GM13977 (cell line): Measurements from ENCODE around the gene VGLL4.

Experiments
- DNase-seq: peaks from one replicate; pipeline ENCODE4 v3.0.0; 2012; ENCODE audit warnings: low spot score
- CTCF ChIP-seq: IDR thresholded peaks from 2 replicates; pipeline ENCODE4 v1.5.1; 2012; ENCODE audit warnings: mild to moderate bottlenecking, control low read depth; ENCODE audit not compliant: insufficient read depth; ENCODE audit errors: extremely low read depth, missing control alignments
- in situ Hi-C: fragments of 300-500 bp; cut with MboI; formaldehyde crosslinking; loops from one replicate; pipeline ENCODE4 v1.12.0; 2022; ENCODE audit warnings: low sequenced_read_pairs, low pct_unique_long_range_greater_than_20kb, mixed read lengths, inconsistent platforms; ENCODE audit not compliant: unreplicated experiment

Gene VGLL4

DNA sequence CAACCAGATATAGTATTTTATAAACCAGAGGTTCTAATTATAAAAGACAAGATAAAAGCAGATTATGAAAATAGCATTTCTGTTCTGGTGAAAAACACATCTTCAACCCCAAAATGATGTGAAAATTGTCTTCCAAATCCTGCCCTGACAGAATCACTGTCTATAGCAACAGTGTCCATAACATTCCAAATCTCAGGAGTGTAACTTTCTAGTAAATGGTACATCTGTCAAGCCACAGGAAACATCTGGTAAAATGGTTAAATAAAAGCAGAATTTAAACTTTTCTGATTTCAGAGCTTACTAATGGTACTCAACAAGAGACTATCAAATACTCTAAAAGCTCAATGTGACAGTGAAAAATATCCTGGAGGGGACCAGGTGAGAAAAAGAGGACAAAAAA, 60.5 kb downstream of the VGLL4 start:
- in situ Hi-C loops, result no loop called here
- no peak for TF ChIP-seq CTCF
- no peak for DNase-seq

- in situ Hi-C loops, result no loop called here
- no peak for TF ChIP-seq CTCF
- peak; percentile 31 for DNase-seq
Observed at GRCh38 chr3:11582191-11582968, 61.3 kb downstream of the VGLL4 start.

DNA sequence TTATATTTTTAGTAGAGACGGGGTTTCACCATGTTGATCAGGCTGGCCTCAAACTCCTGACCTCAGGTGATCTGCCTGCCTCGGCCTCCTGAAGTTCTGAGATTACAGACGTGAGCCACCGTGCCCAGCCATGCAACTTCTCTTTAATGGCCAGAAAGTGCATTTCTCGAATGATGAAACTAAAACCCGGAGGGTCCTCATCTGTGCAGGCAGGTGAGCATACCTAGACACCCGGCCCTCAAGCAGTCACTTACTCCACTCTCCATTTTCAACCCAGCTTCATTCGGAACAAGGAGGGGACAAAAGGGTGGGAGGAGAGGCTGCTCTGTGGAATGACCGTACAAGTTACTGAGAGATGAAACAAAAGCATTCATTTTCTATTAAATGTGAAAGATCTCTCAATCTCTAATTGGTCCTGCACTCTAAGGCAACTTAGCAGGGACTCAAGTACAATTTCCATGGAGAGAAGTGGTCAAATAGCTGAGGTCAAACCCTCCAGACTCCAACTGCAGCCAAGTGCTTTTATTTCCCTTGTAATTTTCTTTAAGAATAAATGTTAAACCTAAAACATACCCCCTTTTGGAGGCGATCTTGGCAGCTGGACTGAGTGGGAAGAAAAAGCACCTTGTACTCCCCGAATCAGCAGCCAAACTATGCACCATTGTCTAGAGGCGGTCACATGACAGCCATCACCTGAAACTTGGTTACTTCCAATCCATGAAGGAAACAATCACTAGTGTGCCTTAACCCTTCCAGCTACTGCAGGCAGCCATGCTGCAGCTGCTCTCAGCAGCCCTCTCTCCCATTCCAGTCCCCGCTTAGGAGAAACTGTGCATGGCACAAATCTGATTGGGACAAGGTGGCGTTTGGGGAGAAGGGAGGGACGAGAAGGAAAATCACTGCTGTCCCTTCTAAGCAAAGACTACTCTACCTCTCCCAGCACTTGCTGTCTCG, 62.2 kb downstream of the VGLL4 start:
- TF ChIP-seq CTCF, result no peak
- in situ Hi-C loops, result no loop called here
- DNase-seq, result no peak

- in situ Hi-C loops, result no loop called here
- DNase-seq, result no peak
- TF ChIP-seq CTCF, result no peak
Observed at GRCh38 chr3:11580645-11581044, 63.1 kb downstream of the VGLL4 start.

GRCh38 chr3:11578169-11578568, 65.5 kb downstream of the VGLL4 start:
- no peak for TF ChIP-seq CTCF
- in situ Hi-C loops, result no loop called here
- no peak for DNase-seq

DNA sequence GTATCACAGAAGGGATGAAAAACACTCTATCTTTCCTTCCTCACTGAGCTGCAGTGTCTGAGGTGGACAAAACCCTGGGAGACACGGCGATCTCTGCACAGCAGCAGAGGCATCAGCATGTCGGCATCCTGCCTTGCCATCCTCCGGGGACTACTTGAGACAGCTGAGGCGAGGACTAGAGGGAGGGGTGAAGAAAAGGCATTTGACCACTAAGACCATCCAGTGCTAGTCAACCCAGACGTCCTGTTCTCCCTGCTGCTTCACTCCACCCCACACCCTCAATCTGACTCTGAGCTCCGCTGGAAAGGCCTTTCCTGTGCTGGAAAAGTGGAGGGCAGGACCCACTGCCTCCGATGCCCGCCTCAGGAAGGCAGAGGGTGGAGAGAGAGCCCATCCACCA, 67.3 kb downstream of the VGLL4 start:
- DNase-seq, result no peak
- in situ Hi-C loops, result no loop called here
- TF ChIP-seq CTCF, result no peak
